Ramos (cell line): ENCODE results near the gene C15orf40.
"Not testable (repeated sequence)": the region's sequence is repeated elsewhere in the genome, so short reads cannot be mapped to it uniquely, and the experiment has no call there.

ENCODE experiments used
- in situ Hi-C: fragments of 300-500 bp; cut with MboI; formaldehyde crosslinking; loops from one replicate; pipeline ENCODE4 v1.14.3; 2022; ENCODE audit warnings: low sequenced_read_pairs; ENCODE audit not compliant: unreplicated experiment

C15orf40 gene

GRCh38 chr15:82959423-82959822 is 52.0 kb downstream of the C15orf40 start:
- in situ Hi-C loops, result no loop called here

- in situ Hi-C loops, result no loop called here
These were observed 52.8 kb downstream of the C15orf40 start for GRCh38 chr15:82958638-82959037.

GRCh38 chr15:82952158-82953081 is 59.0 kb downstream of the C15orf40 start, which contains the start of gene HOMER2:
HOMER2 (minus strand) TSS chr15:82952720; CDS start chr15:82952535, 185 bp downstream.
- in situ Hi-C loops, result no loop called here

GRCh38 chr15:82951472-82952157 is 59.8 kb downstream of the C15orf40 start:
- in situ Hi-C loops, result no loop called here

GRCh38 chr15:82950746-82951370 is 60.6 kb downstream of the C15orf40 start:
- in situ Hi-C loops, result no loop called here

GRCh38 chr15:82950295-82950694 is 61.1 kb downstream of the C15orf40 start:
- in situ Hi-C loops, result no loop called here

- in situ Hi-C loops, result no loop called here
These were observed 65.2 kb downstream of the C15orf40 start for GRCh38 chr15:82946155-82946701.

- in situ Hi-C loops, result no loop called here
These were observed 66.1 kb downstream of the C15orf40 start for GRCh38 chr15:82945326-82945725.

- in situ Hi-C loops, result no loop called here
These were observed 66.6 kb downstream of the C15orf40 start for GRCh38 chr15:82944821-82945220.

GRCh38 chr15:82944056-82944455 is 67.4 kb downstream of the C15orf40 start:
- in situ Hi-C loops, result no loop called here

GRCh38 chr15:82943176-82943575 is 68.3 kb downstream of the C15orf40 start:
- in situ Hi-C loops, result no loop called here

GRCh38 chr15:82942691-82943090 is 68.7 kb downstream of the C15orf40 start:
- in situ Hi-C loops, result no loop called here

- in situ Hi-C loops, result not testable (repeated sequence)
These were observed 71.8 kb downstream of the C15orf40 start for GRCh38 chr15:82939678-82940077.
